ENCODE data around the gene OSBPL2. TPM values are rescaled to one million over a fixed set of nuclear protein-coding genes. Genes with fewer than 3 reads are reported as not detected.

The OSBPL2 gene
- 10 to 100 TPM; 30.2 to 38.4 (median 34.5) TPM for polyA plus RNA-seq (ENCODE audit: insufficient read length in 4 of 4)

DNA sequence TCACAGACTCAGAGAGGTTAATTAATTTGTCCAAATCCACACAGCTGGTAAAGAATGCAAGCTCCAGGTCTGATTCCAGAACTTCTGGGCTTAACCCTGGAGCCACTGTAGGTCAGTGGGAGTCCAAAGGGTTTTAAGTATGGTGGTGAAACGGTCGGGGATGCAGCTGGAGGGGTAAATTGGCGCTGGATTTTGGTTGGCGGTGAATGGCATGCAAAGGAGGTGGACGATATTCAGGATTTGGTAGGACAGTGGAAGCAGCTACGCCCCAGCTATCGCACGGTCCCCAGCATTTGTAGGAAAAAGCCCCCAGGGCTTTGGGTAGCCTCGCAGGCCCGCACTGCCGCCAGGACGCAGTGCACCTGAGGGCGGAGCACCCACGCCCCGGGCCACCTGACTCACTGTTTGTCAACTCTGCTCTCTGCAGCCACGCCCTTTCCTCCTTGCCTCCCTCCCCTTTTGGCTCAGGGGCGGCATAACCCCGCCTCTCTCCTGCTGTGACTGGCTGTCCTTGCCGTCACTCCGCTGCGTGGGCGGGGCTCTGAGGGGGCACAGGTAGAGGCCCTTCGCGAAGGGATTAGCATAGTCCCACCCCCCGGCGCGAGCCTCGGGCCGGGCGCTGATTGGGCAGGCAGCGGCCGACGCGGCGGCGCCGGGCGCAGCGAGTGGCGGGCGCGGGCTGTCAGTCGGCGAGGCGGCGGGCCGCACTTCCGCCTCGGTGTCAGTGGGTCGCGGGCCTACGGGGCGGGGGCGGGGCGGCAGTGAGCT is at the start of gene OSBPL2:
OSBPL2 (plus strand) TSS at position 721 of the 768 bp plus-strand sequence. CDS start 17,664 bp downstream, outside the sequence.
- peak; percentile 96 to 97 (median 96) for DNase-seq (ENCODE audit: low read depth in 4 of 4, low spot score in 3 of 4)

DNA sequence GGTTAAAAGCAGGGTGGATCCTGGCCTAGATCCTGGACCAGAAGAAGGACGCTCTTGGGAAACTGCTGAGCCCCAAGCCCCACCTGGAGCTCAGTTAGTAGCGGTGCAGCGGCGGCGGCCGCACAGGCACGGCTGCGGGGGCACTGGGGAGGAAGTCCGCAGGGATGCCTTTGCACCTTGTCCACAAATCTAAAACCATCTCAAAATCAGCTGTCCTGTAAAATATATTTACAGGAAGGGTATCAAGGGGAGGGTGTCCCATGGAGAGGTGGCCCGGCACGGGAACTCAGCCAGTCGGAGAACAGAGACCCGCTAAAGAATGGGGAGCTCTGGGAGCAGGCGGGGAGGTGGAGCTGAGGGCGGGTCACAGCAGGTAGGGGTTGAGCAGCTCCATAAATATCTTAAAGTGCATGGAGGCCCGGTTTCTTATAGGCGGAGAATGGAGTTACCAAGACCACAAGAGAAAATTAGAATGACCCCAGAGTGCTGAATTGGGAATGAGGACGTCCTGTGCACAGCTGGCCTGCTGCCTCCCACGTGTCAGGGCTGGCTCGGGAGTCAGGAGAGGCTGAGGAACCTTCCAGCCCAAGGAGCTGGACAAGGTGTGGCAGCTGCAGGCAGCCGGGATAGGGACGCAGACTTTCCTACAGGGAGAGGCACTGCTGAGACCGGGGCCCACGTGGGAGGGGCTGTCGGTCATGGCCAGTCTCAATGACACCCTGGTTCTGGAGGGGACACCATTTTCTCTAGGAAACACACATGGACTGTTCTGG is 47.5 kb upstream of the OSBPL2 start:
- no peak for DNase-seq (ENCODE audit: low read depth in 4 of 4, low spot score in 3 of 4)

GRCh38 chr20:62191781-62192559 is 46.4 kb upstream of the OSBPL2 start:
- no peak for DNase-seq (ENCODE audit: low read depth in 4 of 4, low spot score in 3 of 4)

GRCh38 chr20:62192635-62193034 is 45.7 kb upstream of the OSBPL2 start:
- DNase-seq (ENCODE audit: low read depth in 4 of 4, low spot score in 3 of 4): no peak

DNA sequence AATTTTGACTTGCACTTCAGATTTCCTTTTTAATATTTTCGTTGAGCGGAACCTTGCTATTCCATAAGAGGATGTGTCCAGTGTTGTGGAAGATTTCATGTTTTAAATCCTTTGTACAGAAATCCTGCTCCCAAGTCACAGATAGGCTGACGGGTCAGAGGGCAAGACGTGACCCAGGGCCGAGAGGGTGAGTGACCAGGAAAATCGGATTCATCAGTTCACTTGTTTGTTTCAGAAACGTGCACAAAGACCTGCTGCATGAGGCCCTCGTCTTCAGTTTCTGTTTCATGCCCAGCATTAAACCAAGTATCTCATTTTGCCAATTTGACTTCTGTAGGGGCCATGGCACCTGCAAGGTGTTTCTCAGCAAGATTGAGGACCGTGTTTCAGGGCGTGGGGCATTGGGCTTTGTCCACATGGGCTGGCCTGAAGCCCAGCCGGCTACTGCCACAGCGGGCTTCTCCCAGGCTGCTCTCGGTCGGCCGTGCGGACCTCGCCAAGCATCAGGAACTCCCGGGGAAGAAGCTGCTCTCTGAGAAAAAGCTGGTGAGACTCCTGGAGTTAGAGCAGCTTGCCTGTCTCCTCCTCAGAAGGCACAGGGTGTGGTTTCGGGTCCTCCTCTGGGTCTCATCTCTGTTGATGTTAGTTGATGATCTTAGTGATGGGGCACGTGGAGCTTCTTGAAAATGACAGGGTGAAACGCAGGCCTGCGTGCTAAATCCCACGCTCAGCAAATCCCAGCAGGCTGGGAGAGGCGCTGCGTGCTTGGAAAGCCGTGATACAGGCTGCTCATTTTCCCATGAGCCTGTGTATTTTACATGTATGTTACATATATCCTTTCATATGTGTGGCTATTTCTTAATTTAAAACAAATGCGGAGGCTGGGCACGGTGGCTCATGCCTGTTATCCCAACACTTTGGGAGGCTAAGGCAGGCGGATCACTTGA is 45.0 kb upstream of the OSBPL2 start:
- DNase-seq (ENCODE audit: low read depth in 4 of 4, low spot score in 3 of 4): no peak

- DNase-seq (ENCODE audit: low read depth in 4 of 4, low spot score in 3 of 4): no peak
These were observed 43.3 kb upstream of the OSBPL2 start for GRCh38 chr20:62195075-62195405.

GRCh38 chr20:62195736-62196135 is 42.6 kb upstream of the OSBPL2 start:
- DNase-seq (ENCODE audit: low read depth in 4 of 4, low spot score in 3 of 4): no peak

DNA sequence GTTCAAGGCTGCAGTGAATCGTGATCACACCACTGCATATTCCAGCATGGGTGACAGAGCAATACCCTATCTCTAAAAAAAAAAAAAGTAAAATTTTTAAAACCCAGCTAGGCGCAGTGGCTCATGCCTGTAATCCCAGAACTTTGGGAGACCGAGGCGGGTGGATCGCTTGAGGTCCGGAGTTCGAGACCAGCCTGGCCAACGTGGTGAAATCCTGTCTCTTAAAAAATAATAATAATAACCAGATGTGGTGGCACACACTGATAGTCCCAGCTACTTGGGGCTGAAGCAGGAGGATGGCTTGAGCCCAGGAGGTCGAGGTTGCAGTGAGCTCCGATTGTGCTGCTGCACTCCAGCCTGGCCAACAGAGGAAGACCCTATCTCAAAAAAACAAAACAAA is 42.0 kb upstream of the OSBPL2 start:
- no peak for DNase-seq (ENCODE audit: low read depth in 4 of 4, low spot score in 3 of 4)

DNA sequence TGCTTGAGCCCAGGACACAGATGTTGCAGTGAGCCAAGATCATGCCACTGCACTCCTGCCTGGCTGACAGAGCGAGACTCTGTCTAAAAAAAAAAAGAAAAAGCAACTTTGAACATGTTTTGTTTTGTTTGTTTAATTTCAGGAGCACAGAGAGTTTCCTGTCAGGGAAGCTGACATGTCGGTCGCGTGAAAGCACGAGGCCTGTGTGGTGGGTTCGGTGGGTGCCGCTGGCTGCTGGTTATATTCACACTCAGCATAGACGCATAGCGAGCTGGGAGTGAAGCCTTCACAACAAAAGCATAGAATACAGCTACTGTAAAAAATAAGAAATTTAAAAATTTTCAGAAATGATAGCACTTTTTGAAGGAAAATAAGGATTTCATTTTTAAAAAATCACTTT is 41.0 kb upstream of the OSBPL2 start:
- DNase-seq (ENCODE audit: low read depth in 4 of 4, low spot score in 3 of 4): no peak

DNA sequence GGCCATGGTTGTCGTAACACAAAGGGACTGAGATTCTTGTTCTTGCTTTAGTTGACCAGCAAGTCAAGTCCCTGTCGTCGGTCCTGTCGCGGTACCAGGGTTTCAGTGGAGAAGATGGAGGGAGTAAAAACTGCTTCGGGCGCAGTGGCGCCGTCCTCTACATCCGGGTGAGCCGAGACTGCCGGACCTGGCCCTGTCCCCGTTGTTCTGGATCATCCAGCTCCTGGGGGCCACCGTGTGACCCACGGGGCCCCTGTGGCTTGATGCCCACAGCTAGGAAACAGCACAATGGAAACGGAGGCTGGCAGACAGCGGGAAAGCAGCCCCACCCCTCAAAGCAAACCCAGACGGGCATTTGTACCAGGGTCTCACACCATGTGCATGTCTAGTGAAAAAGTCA is 40.5 kb upstream of the OSBPL2 start:
- no peak for DNase-seq (ENCODE audit: low read depth in 4 of 4, low spot score in 3 of 4)

DNA sequence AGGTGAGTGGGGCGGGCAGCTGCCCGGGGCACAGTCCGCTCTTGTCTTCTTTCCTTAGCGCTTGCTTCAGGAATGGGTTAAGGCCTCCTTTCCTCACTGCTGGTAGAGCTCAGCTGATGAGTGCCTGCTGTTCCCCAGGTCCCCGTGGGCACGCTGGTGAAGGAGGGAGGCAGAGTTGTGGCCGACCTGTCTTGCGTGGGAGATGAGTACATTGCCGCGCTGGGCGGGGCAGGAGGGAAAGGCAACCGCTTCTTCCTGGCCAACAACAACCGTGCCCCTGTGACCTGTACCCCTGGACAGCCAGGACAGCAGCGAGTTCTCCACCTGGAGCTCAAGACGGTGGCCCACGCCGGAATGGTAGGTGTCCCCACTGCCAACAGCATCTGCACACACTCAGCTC is 39.8 kb upstream of the OSBPL2 start:
- DNase-seq (ENCODE audit: low read depth in 4 of 4, low spot score in 3 of 4): no peak

GRCh38 chr20:62198931-62199330 is 39.4 kb upstream of the OSBPL2 start:
- no peak for DNase-seq (ENCODE audit: low read depth in 4 of 4, low spot score in 3 of 4)

- no peak for DNase-seq (ENCODE audit: low read depth in 4 of 4, low spot score in 3 of 4)
These were observed 37.7 kb upstream of the OSBPL2 start for GRCh38 chr20:62200491-62201172.

DNA sequence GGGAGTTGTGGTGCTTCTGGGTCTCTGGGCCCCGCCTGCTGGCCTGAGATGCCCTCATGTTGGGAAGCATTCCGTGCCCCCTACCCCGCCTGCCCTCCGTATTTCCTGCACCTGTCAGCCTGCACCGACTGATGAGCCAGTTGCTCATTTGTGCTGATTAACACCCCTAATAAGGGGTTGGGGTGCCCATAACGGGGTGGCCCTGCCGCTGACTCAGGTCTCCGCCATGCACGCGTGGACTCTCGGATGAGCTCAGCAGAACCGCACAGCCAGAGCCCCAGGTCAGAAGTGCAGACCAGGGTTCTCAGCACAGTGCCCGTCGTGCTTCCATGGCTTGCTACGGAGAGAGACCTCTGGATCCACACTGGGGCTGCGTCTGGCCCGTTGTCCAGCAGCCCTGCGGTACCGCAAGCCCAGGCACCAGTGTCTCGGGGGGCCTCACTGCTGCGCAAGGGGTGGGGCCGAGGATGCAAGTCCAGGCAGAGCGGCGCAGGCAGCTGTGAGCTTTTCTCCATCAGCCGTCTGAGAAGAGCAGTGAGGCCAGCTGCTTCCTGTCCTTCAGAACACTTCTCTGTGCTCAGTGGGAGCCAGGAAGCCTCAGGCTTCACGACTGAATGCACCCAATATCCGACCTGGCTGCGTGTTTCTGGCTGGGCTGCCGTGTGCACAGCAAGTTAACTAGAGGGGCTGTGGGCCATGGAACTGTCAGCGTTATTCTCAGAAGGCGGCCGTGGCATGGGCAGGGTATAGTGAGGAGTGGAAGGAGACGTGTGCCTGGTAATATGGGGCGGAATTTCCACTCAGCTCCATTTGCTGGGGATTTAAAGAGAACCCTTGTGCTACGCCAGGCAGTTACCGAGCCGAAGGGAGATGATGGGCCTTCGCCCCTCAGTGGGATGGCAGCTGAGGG is 36.9 kb upstream of the OSBPL2 start:
- DNase-seq (ENCODE audit: low read depth in 4 of 4, low spot score in 3 of 4): no peak

DNA sequence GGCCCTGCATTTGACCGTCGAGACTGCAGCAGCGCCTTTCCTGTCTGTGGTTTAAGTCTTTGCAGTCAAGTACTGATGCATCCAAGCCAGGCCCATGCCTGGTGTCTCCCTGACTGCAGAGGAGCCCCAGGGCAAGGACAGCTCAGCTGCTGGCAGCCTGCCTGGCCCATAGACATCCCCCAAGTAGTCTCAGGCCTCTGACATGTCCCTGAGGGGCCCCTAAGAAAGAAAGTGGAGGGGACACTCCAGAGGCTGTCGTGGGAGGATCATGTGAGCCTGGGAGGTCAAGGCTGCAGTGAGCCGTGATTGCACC is 36.3 kb upstream of the OSBPL2 start:
- DNase-seq (ENCODE audit: low read depth in 4 of 4, low spot score in 3 of 4): no peak

- DNase-seq (ENCODE audit: low read depth in 4 of 4, low spot score in 3 of 4): no peak
These were observed 35.5 kb upstream of the OSBPL2 start for GRCh38 chr20:62202676-62203377.

DNA sequence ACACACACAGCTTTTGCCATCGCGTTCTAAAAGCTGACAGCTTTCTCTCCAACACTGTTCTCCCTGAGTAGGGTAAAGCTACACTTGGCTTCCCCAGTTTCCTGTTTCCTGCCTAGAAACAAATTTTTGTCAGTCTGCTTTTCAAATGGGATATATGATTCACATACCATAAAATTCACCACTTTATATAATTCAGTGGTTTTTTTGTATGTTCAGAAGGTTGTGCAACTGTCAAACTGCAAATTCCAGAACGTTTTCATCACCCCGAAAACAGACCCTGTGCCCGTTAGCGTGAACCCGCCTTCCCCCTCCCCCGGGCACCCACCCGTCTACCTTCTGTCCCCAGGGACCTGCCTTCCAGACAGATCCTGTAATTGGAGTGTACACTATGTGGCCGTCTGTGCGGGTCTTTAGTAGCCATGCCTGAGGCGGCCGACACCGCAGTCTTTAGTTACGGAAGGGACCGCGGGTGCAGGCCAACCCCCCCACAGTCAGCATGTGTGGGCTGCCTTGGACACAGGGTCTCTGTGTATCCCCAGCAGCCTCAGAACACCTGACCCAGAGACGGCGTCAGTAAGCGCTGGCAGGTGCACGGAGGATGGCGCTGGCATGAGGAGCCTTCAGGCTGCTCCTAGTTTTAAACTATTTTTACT is 34.8 kb upstream of the OSBPL2 start:
- DNase-seq (ENCODE audit: low read depth in 4 of 4, low spot score in 3 of 4): no peak

Data from right renal pelvis (tissue), 4 donors.